ENCODE data around the gene MIPOL1. TPM values are rescaled to one million over a fixed set of nuclear protein-coding genes. Genes with fewer than 3 reads are reported as not detected.

MIPOL1 gene
- total and polyA plus RNA-seq, 2 of the 13 experiments (the other 11 are each of a cell fraction or from before 2014, with no cell fraction given): 8.6 to 34.2 TPM

- TF ChIP-seq ZNF407 (CRISPR knock-in tag; IDR thresholded peaks at IDR 0.05; ENCODE audit: not compliant biosample characterization) (no peak), MED8 (CRISPR knock-in tag; IDR thresholded peaks at IDR 0.05; ENCODE audit: insufficient replicate concordance) (no peak), ZBTB38 (CRISPR knock-in tag; IDR thresholded peaks at IDR 0.05) (peak; percentile 82), ATF5 (CRISPR knock-in tag; IDR thresholded peaks at IDR 0.05; ENCODE audit: low read depth) (no peak), ARNTL (CRISPR knock-in tag; IDR thresholded peaks at IDR 0.05) (no peak), SMYD3 (CRISPR knock-in tag; IDR thresholded peaks at IDR 0.05) (no peak), HOXA5 (CRISPR knock-in tag; IDR thresholded peaks at IDR 0.05) (no peak), ZNF557 (CRISPR knock-in tag; IDR thresholded peaks at IDR 0.05) (no peak), SP5 (CRISPR knock-in tag; IDR thresholded peaks at IDR 0.05; ENCODE audit: borderline replicate concordance, low read depth) (no peak), HES4 (CRISPR knock-in tag; IDR thresholded peaks at IDR 0.05; ENCODE audit: borderline replicate concordance) (peak; percentile 70; the same call in 1 of the 2 replicates), E2F1 (CRISPR knock-in tag; IDR thresholded peaks at IDR 0.05) (no peak), NR0B2 (CRISPR knock-in tag; IDR thresholded peaks at IDR 0.05) (no peak), KLF6 (CRISPR knock-in tag; IDR thresholded peaks at IDR 0.05) (no peak), ZNF275 (CRISPR knock-in tag; IDR thresholded peaks at IDR 0.05; ENCODE audit: borderline replicate concordance) (no peak)
These were observed 387.4 kb downstream of the MIPOL1 start (continued) for GRCh38 chr14:37585101-37585511.
